ENCODE measurements around the gene TBC1D16.

Gene TBC1D16

GRCh38 chr17:80021600-80021999 lies 14.1 kb downstream of the TBC1D16 start:
- Histone ChIP-seq H3K9me3 (ENCODE audit: control insufficient read depth, low read length) (no peaks in the 10 kb centered on the region), H3K27me3 (replicated peaks; ENCODE audit: control insufficient read depth, insufficient read depth, low read length) (no peaks in the 10 kb centered on the region), H3K36me3 (ENCODE audit: control insufficient read depth, insufficient read depth, low read length, severe bottlenecking) (no peaks in the 10 kb centered on the region), H3K9ac (ENCODE audit: low read length) (no peak overlapping the region), H3K4me1 (ENCODE audit: control insufficient read depth, insufficient read depth, low read length) (peaks cover 56% of the 10 kb centered on the region), H3K4me3 (ENCODE audit: low read length) (no peak overlapping the region)
- no peak for DNase-seq (ENCODE audit: low read depth)

- Histone ChIP-seq H3K9me3 (ENCODE audit: control insufficient read depth, low read length) (no peaks in the 10 kb centered on the region), H3K9ac (ENCODE audit: low read length) (peak overlapping the region; percentile 22), H3K36me3 (ENCODE audit: control insufficient read depth, insufficient read depth, low read length, severe bottlenecking) (peaks cover 5% of the 10 kb centered on the region), H3K4me1 (ENCODE audit: control insufficient read depth, insufficient read depth, low read length) (peaks cover 31% of the 10 kb centered on the region), H3K27me3 (replicated peaks; ENCODE audit: control insufficient read depth, insufficient read depth, low read length) (no peaks in the 10 kb centered on the region), H3K4me3 (ENCODE audit: low read length) (no peak overlapping the region)
- peak; percentile 55 for DNase-seq (ENCODE audit: low read depth)
These were observed 16.6 kb downstream of the TBC1D16 start for GRCh38 chr17:80018917-80019651.

GRCh38 chr17:80017226-80018010 lies 18.3 kb downstream of the TBC1D16 start:
- no peak overlapping the region for H3K4me3 ChIP-seq (ENCODE audit: low read length)

GRCh38 chr17:80012765-80013741 lies 22.6 kb downstream of the TBC1D16 start:
- no peak for DNase-seq (ENCODE audit: low read depth)
- no peaks in the 10 kb centered on the region for H3K9me3 ChIP-seq (ENCODE audit: control insufficient read depth, low read length)
- H3K4me1 ChIP-seq (ENCODE audit: control insufficient read depth, insufficient read depth, low read length), result peaks cover 16% of the 10 kb centered on the region
- H3K9ac ChIP-seq (ENCODE audit: low read length), result no peak overlapping the region
- H3K4me3 ChIP-seq (ENCODE audit: low read length), result no peak overlapping the region
- peaks cover 52% of the 10 kb centered on the region for H3K36me3 ChIP-seq (ENCODE audit: control insufficient read depth, insufficient read depth, low read length, severe bottlenecking)
- H3K27me3 ChIP-seq (replicated peaks; ENCODE audit: control insufficient read depth, insufficient read depth, low read length), result no peaks in the 10 kb centered on the region

More at GRCh38 chr17:80017226-80018010, 18.3 kb downstream of the TBC1D16 start:
- Histone ChIP-seq H3K36me3 (ENCODE audit: control insufficient read depth, insufficient read depth, low read length, severe bottlenecking) (peaks cover 18% of the 10 kb centered on the region), H3K27me3 (replicated peaks; ENCODE audit: control insufficient read depth, insufficient read depth, low read length) (no peaks in the 10 kb centered on the region), H3K4me1 (ENCODE audit: control insufficient read depth, insufficient read depth, low read length) (peaks cover 18% of the 10 kb centered on the region), H3K9ac (ENCODE audit: low read length) (no peak overlapping the region), H3K9me3 (ENCODE audit: control insufficient read depth, low read length) (no peaks in the 10 kb centered on the region)
- no peak for DNase-seq (ENCODE audit: low read depth)

- Histone ChIP-seq H3K9ac (ENCODE audit: low read length) (no peak overlapping the region), H3K36me3 (ENCODE audit: control insufficient read depth, insufficient read depth, low read length, severe bottlenecking) (peaks cover 58% of the 10 kb centered on the region), H3K4me1 (ENCODE audit: control insufficient read depth, insufficient read depth, low read length) (peaks cover 16% of the 10 kb centered on the region), H3K4me3 (ENCODE audit: low read length) (no peak overlapping the region), H3K9me3 (ENCODE audit: control insufficient read depth, low read length) (no peaks in the 10 kb centered on the region), H3K27me3 (replicated peaks; ENCODE audit: control insufficient read depth, insufficient read depth, low read length) (no peaks in the 10 kb centered on the region)
- DNase-seq (ENCODE audit: low read depth), result no peak
These were observed 23.6 kb downstream of the TBC1D16 start for GRCh38 chr17:80011989-80012555.

- no peaks in the 10 kb centered on the region for H3K27me3 ChIP-seq (replicated peaks; ENCODE audit: control insufficient read depth, insufficient read depth, low read length)
- no peak overlapping the region for H3K4me3 ChIP-seq (ENCODE audit: low read length)
- no peak for DNase-seq (ENCODE audit: low read depth)
- H3K4me1 ChIP-seq (ENCODE audit: control insufficient read depth, insufficient read depth, low read length), result peaks cover 19% of the 10 kb centered on the region
- no peak overlapping the region for H3K9ac ChIP-seq (ENCODE audit: low read length)
- H3K36me3 ChIP-seq (ENCODE audit: control insufficient read depth, insufficient read depth, low read length, severe bottlenecking), result peaks cover 60% of the 10 kb centered on the region
- H3K9me3 ChIP-seq (ENCODE audit: control insufficient read depth, low read length), result no peaks in the 10 kb centered on the region
These were observed 25.3 kb downstream of the TBC1D16 start for GRCh38 chr17:80010283-80010858.

- DNase-seq (ENCODE audit: low read depth), result no peak
- Histone ChIP-seq H3K4me3 (ENCODE audit: low read length) (no peak overlapping the region), H3K9ac (ENCODE audit: low read length) (no peak overlapping the region), H3K9me3 (ENCODE audit: control insufficient read depth, low read length) (no peaks in the 10 kb centered on the region), H3K27me3 (replicated peaks; ENCODE audit: control insufficient read depth, insufficient read depth, low read length) (no peaks in the 10 kb centered on the region), H3K36me3 (ENCODE audit: control insufficient read depth, insufficient read depth, low read length, severe bottlenecking) (peaks cover 61% of the 10 kb centered on the region), H3K4me1 (ENCODE audit: control insufficient read depth, insufficient read depth, low read length) (peaks cover 20% of the 10 kb centered on the region)
These were observed 26.0 kb downstream of the TBC1D16 start for GRCh38 chr17:80009391-80010282.

- H3K9me3 ChIP-seq (ENCODE audit: control insufficient read depth, low read length), result no peaks in the 10 kb centered on the region
- DNase-seq (ENCODE audit: low read depth), result no peak
- H3K4me3 ChIP-seq (ENCODE audit: low read length), result no peak overlapping the region
- H3K4me1 ChIP-seq (ENCODE audit: control insufficient read depth, insufficient read depth, low read length), result peaks cover 20% of the 10 kb centered on the region
- peak overlapping the region; percentile 31 for H3K9ac ChIP-seq (ENCODE audit: low read length)
- H3K27me3 ChIP-seq (replicated peaks; ENCODE audit: control insufficient read depth, insufficient read depth, low read length), result no peaks in the 10 kb centered on the region
- H3K36me3 ChIP-seq (ENCODE audit: control insufficient read depth, insufficient read depth, low read length, severe bottlenecking), result peaks cover 66% of the 10 kb centered on the region
These were observed 26.8 kb downstream of the TBC1D16 start for GRCh38 chr17:80008848-80009247.

GRCh38 chr17:80008383-80008840 lies 27.3 kb downstream of the TBC1D16 start:
- Histone ChIP-seq H3K9ac (ENCODE audit: low read length) (peak overlapping the region; percentile 31), H3K27me3 (replicated peaks; ENCODE audit: control insufficient read depth, insufficient read depth, low read length) (no peaks in the 10 kb centered on the region), H3K4me1 (ENCODE audit: control insufficient read depth, insufficient read depth, low read length) (peaks cover 20% of the 10 kb centered on the region), H3K9me3 (ENCODE audit: control insufficient read depth, low read length) (no peaks in the 10 kb centered on the region), H3K36me3 (ENCODE audit: control insufficient read depth, insufficient read depth, low read length, severe bottlenecking) (peaks cover 63% of the 10 kb centered on the region), H3K4me3 (ENCODE audit: low read length) (no peak overlapping the region)
- peak; percentile 85 for DNase-seq (ENCODE audit: low read depth)

GRCh38 chr17:80007939-80008338 lies 27.7 kb downstream of the TBC1D16 start:
- DNase-seq (ENCODE audit: low read depth), result no peak
- Histone ChIP-seq H3K4me3 (ENCODE audit: low read length) (no peak overlapping the region), H3K27me3 (replicated peaks; ENCODE audit: control insufficient read depth, insufficient read depth, low read length) (no peaks in the 10 kb centered on the region), H3K36me3 (ENCODE audit: control insufficient read depth, insufficient read depth, low read length, severe bottlenecking) (peaks cover 61% of the 10 kb centered on the region), H3K9me3 (ENCODE audit: control insufficient read depth, low read length) (no peaks in the 10 kb centered on the region), H3K4me1 (ENCODE audit: control insufficient read depth, insufficient read depth, low read length) (peaks cover 20% of the 10 kb centered on the region), H3K9ac (ENCODE audit: low read length) (peak overlapping the region; percentile 28)
